Retinal pigment epithelial cell (primary cell): ENCODE results near the gene CDK19.

Experiments
- DNase-seq: peaks from one replicate; pipeline ENCODE4 v3.0.0-alpha.2; 2010; ENCODE audit warnings: low read depth
- H3K4me3 ChIP-seq: 2 replicates; pipeline ENCODE4 v1.5.1; 2011; ENCODE audit warnings: mild to moderate bottlenecking, low read length, control low read depth, moderate library complexity
- CTCF ChIP-seq: conservative IDR thresholded peaks from 2 replicates; pipeline ENCODE4 v1.5.1; 2011; ENCODE audit warnings: low read depth, low read length, control low read depth, inconsistent platforms

The CDK19 gene

GRCh38 chr6:110705543-110705942 lies 109.7 kb downstream of the CDK19 start:
- no peak for TF ChIP-seq CTCF
- no peak for DNase-seq
- H3K4me3 ChIP-seq: no peak overlapping the region

- DNase-seq: no peak
- H3K4me3 ChIP-seq: no peak overlapping the region
- no peak for TF ChIP-seq CTCF
These were observed 111.2 kb downstream of the CDK19 start for GRCh38 chr6:110703906-110704594.

GRCh38 chr6:110703010-110703905 lies 112.0 kb downstream of the CDK19 start:
- no peak for DNase-seq
- TF ChIP-seq CTCF: no peak
- no peak overlapping the region for H3K4me3 ChIP-seq

GRCh38 chr6:110699780-110700179 lies 115.5 kb downstream of the CDK19 start:
- H3K4me3 ChIP-seq: no peak overlapping the region
- DNase-seq: no peak
- no peak for TF ChIP-seq CTCF

- H3K4me3 ChIP-seq: no peak overlapping the region
- DNase-seq: no peak
- TF ChIP-seq CTCF: no peak
These were observed 121.3 kb downstream of the CDK19 start for GRCh38 chr6:110693994-110694393.

- TF ChIP-seq CTCF: peak; percentile 18
These were observed 122.0 kb downstream of the CDK19 start for GRCh38 chr6:110693296-110693695.

More at GRCh38 chr6:110693296-110693695, 122.0 kb downstream of the CDK19 start:
- no peak for DNase-seq
- no peak overlapping the region for H3K4me3 ChIP-seq
